GM12878 (cell line): ENCODE measurements around the gene MEF2D. TPM values are rescaled to one million over a fixed set of nuclear protein-coding genes. Genes with fewer than 3 reads are reported as not detected.

ENCODE experiments used
- ATF7 ChIP-seq: fragments of 450-650 bp; IDR thresholded peaks from 2 replicates; pipeline ENCODE4 v1.6.1; 2016; ENCODE audit warnings: low read depth, mild to moderate bottlenecking
- BCL3 ChIP-seq: IDR thresholded peaks from 2 replicates; pipeline ENCODE4 v1.6.1; 2011; ENCODE audit warnings: borderline replicate concordance, low read depth, mild to moderate bottlenecking, moderate library complexity, low read length; ENCODE audit not compliant: insufficient read depth, poor library complexity, severe bottlenecking
- CBFB ChIP-seq: IDR thresholded peaks from 2 replicates; pipeline ENCODE4 v1.6.1; 2016; ENCODE audit warnings: antibody characterized with exemption, low read depth
- CHD2 ChIP-seq: IDR thresholded peaks from 2 replicates; pipeline ENCODE4 v1.6.1; 2011; ENCODE audit warnings: low read depth, low read length, improper control_type of control experiment, borderline replicate concordance
- EED ChIP-seq: sonication (generic); IDR thresholded peaks from 2 replicates; pipeline ENCODE4 v1.6.1; 2016; ENCODE audit warnings: antibody characterized with exemption, low read depth
- EP300 ChIP-seq, 2 experiments: fragments of 150-350 bp in 1 of 2; IDR thresholded peaks; 2 replicates each; pipeline ENCODE4 v1.6.1; 2011 to 2012; ENCODE audit warnings: low read depth in 2 of 2, low read length in 2 of 2, borderline replicate concordance in 1 of 2, improper control_type of control experiment in 1 of 2, inconsistent platforms in 1 of 2; ENCODE audit not compliant: control insufficient read depth in 1 of 2
- HSF1 ChIP-seq: fragments of 150-350 bp; IDR thresholded peaks from 2 replicates; pipeline ENCODE4 v1.6.1; 2014; ENCODE audit warnings: mild to moderate bottlenecking, low read depth, low read length
- JUNB ChIP-seq: IDR thresholded peaks from 2 replicates; pipeline ENCODE4 v1.6.1; 2016; ENCODE audit warnings: antibody characterized with exemption, mild to moderate bottlenecking
- NBN ChIP-seq: fragments of 450-650 bp; IDR thresholded peaks from 2 replicates; pipeline ENCODE4 v1.6.1; 2016
- NR2C2 ChIP-seq: IDR thresholded peaks from 2 replicates; pipeline ENCODE4 v1.6.1; 2011; ENCODE audit warnings: borderline replicate concordance, low read depth; ENCODE audit not compliant: control insufficient read depth, insufficient read length
- POLR2AphosphoS2 ChIP-seq: IDR thresholded peaks from 2 replicates; pipeline ENCODE4 v1.6.1; 2011; ENCODE audit warnings: low read depth, mild to moderate bottlenecking, low read length, improper control_type of control experiment, moderate library complexity
- POLR2AphosphoS5 ChIP-seq: IDR thresholded peaks from 2 replicates; pipeline ENCODE4 v1.6.1; 2011; ENCODE audit warnings: mild to moderate bottlenecking, low read length, inconsistent platforms
- RELA ChIP-seq: fragments of 450-650 bp; IDR thresholded peaks from 2 replicates; pipeline ENCODE4 v1.8.0; 2014; ENCODE audit warnings: borderline replicate concordance; ENCODE audit not compliant: partially characterized antibody
- RUNX3 ChIP-seq: IDR thresholded peaks from 2 replicates; pipeline ENCODE4 v1.6.1; 2012; ENCODE audit warnings: low read length, inconsistent platforms
- SP1 ChIP-seq: IDR thresholded peaks from one replicate; pipeline ENCODE4 v1.6.1; 2011; ENCODE audit warnings: low read depth, low read length
- SREBF2 ChIP-seq: IDR thresholded peaks from 2 replicates; pipeline ENCODE4 v1.6.1; 2012; ENCODE audit warnings: mild to moderate bottlenecking, low read length
- ZNF207 ChIP-seq: fragments of 450-650 bp; IDR thresholded peaks from 2 replicates; pipeline ENCODE4 v1.6.1; 2014; ENCODE audit warnings: antibody characterized with exemption, mild to moderate bottlenecking, borderline replicate concordance
- ZNF217 ChIP-seq: fragments of 450-650 bp; IDR thresholded peaks from 2 replicates; pipeline ENCODE4 v1.6.1; 2017; ENCODE audit warnings: antibody characterized with exemption, mild to moderate bottlenecking
- ZNF274 ChIP-seq: IDR thresholded peaks from one replicate; pipeline ENCODE4 v1.8.0; 2011; ENCODE audit not compliant: insufficient read length, insufficient read depth
- ZNF622 ChIP-seq: fragments of 450-650 bp; IDR thresholded peaks from 2 replicates; pipeline ENCODE4 v1.6.1; 2017; ENCODE audit warnings: mild to moderate bottlenecking, inconsistent platforms
- ZSCAN29 ChIP-seq: fragments of 450-650 bp; IDR thresholded peaks from 2 replicates; pipeline ENCODE4 v1.6.1; 2017; ENCODE audit warnings: mild to moderate bottlenecking, moderate library complexity
- polyA plus RNA-seq, 11 experiments: library from polyadenylated mRNA; depleted of rRNA in 4 of 11; unstranded in 6 of 11; stranded (reverse) in 5 of 11; fragments of >200 nt; fragmentation: Nextera tagmentation in 4 of 11; fragmentation: Illumina TruSeq in 1 of 11; extraction: Ambion mirVana in 4 of 11; extraction: Trizol in 1 of 11; gene quantifications; 1 replicate in 1 of 11; 2 replicates in 10 of 11; pipeline versions ENCODE4 v1.2.1 to v1.2.3, GENCODE V29; 2011 to 2016; ENCODE audit warnings: inconsistent platforms in 2 of 11, missing spikeins in 2 of 11, low read depth in 1 of 11
- total RNA-seq, 4 experiments: library from RNA; depleted of rRNA in 3 of 4; stranded (reverse); fragments of >200 nt in 3 of 4; fragmentation: Illumina TruSeq in 1 of 4; extraction: Trizol in 1 of 4; gene quantifications; 2 replicates each; pipeline versions ENCODE4 v1.2.1 to v1.2.3, GENCODE V29; 2013 to 2021
- TF ChIP-seq, protein P1 (sequence below): fragments of 450-650 bp; IDR thresholded peaks from 2 replicates; pipeline ENCODE4 v1.6.1; 2016; ENCODE audit warnings: mild to moderate bottlenecking
- TF ChIP-seq, protein P2 (sequence below): fragments of 450-650 bp; IDR thresholded peaks from 2 replicates; pipeline ENCODE4 v1.6.1; 2017; ENCODE audit warnings: antibody characterized with exemption, mild to moderate bottlenecking, moderate library complexity
- TF ChIP-seq, protein P3 (sequence below): IDR thresholded peaks from 2 replicates; pipeline ENCODE4 v1.6.1; 2011; ENCODE audit warnings: mild to moderate bottlenecking, low read depth, low read length, moderate library complexity; ENCODE audit not compliant: insufficient replicate concordance

Gene MEF2D
- total and polyA plus RNA-seq, 10 of the 15 experiments (the other 5 are each of a cell fraction or from before 2014, with no cell fraction given) = 0.61 to 53.0 (median 15.2) TPM

GRCh38 chr1:156488566-156489165, 11.9 kb downstream of the MEF2D start (continued):
- TF ChIP-seq, protein P1, sequence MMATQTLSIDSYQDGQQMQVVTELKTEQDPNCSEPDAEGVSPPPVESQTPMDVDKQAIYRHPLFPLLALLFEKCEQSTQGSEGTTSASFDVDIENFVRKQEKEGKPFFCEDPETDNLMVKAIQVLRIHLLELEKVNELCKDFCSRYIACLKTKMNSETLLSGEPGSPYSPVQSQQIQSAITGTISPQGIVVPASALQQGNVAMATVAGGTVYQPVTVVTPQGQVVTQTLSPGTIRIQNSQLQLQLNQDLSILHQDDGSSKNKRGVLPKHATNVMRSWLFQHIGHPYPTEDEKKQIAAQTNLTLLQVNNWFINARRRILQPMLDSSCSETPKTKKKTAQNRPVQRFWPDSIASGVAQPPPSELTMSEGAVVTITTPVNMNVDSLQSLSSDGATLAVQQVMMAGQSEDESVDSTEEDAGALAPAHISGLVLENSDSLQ = no peak
- no peak for TF ChIP-seq ZNF207
- peak; percentile 84 to 96; a peak in 3 of 4 replicates for TF ChIP-seq EP300 (IDR thresholded peaks at IDR 0.05; ENCODE audit: borderline replicate concordance in 1 of 2, control insufficient read depth in 1 of 2, low read depth in 2 of 2, low read length in 2 of 2)
- no peak for TF ChIP-seq CBFB
- peak; percentile 61 for TF ChIP-seq SP1
- no peak for TF ChIP-seq ZSCAN29
- no peak for TF ChIP-seq SREBF2
- no peak for TF ChIP-seq RUNX3
- no peak for TF ChIP-seq ZNF217
- 0 out of 2 replicates have a peak, but pooled peaks have one; percentile 17 for TF ChIP-seq POLR2AphosphoS2
- TF ChIP-seq ZNF622 = no peak
- peak; percentile 83; the same call in 1 of the 2 replicates for TF ChIP-seq CHD2
- no peak for TF ChIP-seq NR2C2
- peak; percentile 81 for TF ChIP-seq ATF7
- TF ChIP-seq ZNF274 = no peak
- TF ChIP-seq, protein P2, sequence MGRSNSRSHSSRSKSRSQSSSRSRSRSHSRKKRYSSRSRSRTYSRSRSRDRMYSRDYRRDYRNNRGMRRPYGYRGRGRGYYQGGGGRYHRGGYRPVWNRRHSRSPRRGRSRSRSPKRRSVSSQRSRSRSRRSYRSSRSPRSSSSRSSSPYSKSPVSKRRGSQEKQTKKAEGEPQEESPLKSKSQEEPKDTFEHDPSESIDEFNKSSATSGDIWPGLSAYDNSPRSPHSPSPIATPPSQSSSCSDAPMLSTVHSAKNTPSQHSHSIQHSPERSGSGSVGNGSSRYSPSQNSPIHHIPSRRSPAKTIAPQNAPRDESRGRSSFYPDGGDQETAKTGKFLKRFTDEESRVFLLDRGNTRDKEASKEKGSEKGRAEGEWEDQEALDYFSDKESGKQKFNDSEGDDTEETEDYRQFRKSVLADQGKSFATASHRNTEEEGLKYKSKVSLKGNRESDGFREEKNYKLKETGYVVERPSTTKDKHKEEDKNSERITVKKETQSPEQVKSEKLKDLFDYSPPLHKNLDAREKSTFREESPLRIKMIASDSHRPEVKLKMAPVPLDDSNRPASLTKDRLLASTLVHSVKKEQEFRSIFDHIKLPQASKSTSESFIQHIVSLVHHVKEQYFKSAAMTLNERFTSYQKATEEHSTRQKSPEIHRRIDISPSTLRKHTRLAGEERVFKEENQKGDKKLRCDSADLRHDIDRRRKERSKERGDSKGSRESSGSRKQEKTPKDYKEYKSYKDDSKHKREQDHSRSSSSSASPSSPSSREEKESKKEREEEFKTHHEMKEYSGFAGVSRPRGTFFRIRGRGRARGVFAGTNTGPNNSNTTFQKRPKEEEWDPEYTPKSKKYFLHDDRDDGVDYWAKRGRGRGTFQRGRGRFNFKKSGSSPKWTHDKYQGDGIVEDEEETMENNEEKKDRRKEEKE = no peak
- peak; percentile 93 for TF ChIP-seq JUNB
- no peak for TF ChIP-seq HSF1
- peak; percentile 77 for TF ChIP-seq BCL3
- TF ChIP-seq NBN = peak; percentile 52
- TF ChIP-seq RELA = peak; percentile 44
- TF ChIP-seq EED = peak; percentile 83
- TF ChIP-seq POLR2AphosphoS5 = peak; percentile 45; the same call in 1 of the 2 replicates
- TF ChIP-seq, protein P3, sequence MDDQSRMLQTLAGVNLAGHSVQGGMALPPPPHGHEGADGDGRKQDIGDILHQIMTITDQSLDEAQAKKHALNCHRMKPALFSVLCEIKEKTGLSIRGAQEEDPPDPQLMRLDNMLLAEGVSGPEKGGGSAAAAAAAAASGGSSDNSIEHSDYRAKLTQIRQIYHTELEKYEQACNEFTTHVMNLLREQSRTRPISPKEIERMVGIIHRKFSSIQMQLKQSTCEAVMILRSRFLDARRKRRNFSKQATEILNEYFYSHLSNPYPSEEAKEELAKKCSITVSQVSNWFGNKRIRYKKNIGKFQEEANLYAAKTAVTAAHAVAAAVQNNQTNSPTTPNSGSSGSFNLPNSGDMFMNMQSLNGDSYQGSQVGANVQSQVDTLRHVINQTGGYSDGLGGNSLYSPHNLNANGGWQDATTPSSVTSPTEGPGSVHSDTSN = no peak
